G401.6 (cell line): ENCODE results near the gene ZNF235.
"Not testable (repeated sequence)": the region's sequence is repeated elsewhere in the genome, so short reads cannot be mapped to it uniquely, and the experiment has no call there.

Source experiments
- FAIRE-seq: peaks from 2 replicates; lab custom pipeline; 2012; peaks lifted over from hg19 to GRCh38; lab: Jason Lieb, UNC

The ZNF235 gene

DNA sequence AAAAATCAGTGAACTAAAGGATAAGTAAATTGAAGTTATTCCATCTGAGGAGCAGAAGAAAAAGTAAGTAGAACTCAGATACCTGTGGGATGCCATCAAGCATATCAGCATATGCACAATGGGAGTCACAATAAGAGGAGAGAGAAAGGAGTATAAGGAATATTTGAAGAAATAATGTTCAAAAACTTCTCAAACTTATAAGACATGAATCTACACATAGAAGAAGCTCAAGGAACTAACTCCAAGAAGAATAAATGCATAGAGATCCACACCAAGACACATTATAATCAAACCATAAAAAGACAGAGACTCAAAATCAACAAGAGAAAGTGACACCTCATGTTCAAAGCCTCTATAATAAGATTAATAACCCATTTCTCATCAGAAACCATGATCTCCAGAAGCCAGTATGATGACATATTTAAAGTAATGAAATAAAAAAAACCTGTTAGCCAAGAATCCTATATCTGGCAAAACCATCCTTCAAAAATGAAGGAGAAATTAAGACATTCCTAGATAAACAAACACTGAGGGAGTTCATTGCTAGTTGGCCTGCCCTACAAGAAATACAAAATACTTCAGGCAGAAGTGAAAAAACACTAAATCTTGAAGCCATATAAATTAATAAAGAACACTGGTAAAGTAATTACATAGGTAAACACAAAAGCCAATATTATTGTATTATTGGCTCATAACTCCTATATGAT is 49.0 kb downstream of the ZNF235 start:
- FAIRE-seq: no peak

DNA sequence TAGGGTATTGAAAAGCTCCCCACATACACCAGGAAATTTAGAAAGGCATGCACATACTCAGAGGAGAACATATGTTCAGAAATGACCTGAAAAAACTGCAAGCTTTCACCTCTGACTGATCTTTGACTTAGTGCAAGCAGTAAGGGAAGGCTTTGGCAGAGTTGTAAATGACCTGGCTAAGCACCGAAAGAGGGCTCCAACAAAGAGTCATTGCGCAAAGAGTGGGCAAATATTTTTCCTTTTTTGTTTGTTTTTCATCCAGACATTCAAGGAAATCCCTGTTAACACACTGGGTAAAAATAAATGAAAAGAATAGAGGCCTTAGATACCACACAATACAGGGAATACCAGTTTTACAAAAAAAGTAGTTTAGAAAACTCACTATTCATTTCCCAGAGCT is 50.3 kb downstream of the ZNF235 start:
- FAIRE-seq: no peak

DNA sequence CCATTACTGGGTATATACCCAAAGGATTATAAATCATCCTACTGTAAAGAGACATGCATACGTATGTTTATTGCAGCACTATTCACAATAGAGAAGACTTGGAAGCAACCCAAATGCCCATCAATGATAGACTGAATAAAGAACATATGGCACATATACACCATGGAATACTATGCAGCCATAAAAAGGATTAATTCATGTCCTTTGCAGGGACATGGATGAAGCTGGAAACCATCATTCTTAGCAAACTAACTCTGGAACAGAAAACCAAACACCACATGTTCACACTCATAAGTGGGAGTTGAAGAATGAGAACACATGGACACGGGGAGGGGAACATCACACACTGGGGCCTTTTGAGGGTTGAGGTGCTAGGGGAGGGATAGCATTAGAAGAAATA is 51.4 kb downstream of the ZNF235 start:
- not testable (repeated sequence) for FAIRE-seq

DNA sequence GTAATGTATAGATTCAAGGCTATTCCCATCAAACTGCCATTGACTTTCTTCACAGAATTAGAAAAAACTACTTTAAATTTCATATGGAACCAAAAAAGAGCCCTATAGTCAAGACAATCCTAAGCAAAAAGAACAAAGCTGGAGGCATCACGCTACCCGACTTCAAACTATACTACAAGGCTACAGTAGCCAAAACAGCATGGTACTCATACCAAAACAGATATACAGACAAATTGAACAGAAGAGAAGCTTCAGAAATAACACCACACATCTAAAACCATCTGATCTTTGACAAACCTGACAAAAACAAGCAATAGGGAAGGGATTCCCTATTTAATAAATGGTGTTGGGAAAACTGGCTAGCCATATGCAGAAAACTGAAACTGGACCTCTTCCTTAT is 52.5 kb downstream of the ZNF235 start:
- not testable (repeated sequence) for FAIRE-seq

DNA sequence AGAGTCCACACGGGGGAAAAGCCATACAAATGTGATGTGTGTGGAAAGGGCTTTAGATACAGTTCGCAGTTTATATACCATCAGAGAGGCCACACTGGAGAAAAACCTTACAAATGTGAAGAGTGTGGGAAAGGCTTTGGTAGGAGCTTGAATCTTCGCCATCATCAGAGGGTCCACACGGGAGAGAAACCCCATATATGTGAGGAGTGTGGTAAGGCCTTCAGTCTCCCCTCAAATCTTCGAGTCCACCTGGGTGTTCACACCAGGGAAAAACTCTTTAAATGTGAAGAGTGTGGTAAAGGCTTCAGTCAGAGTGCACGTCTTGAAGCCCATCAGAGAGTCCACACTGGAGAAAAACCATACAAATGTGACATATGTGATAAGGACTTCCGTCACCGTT is 68.4 kb downstream of the ZNF235 start:
- no peak for FAIRE-seq
